ENCODE measurements around the gene DENND6B.
A peak's percentile ranks its signal among the peaks of the same experiment; 100 is the strongest.

DENND6B gene

GRCh38 chr22:50308986-50309600 lies 17.7 kb downstream of the DENND6B start:
- ChIA-PET POLR2A (interaction anchor here (1.4 kb wide), 1 partner anchor 11 kb away, joined by 4 read pairs; no protein-coding TSS in a partner anchor), CTCF (interaction anchor here (1.0 to 1.4 kb wide), 6 partner anchors 11 to 57 kb away, joined by 3 to 8 read pairs (median 4); no protein-coding TSS in a partner anchor)
- no peak for DNase-seq (ENCODE audit: extremely low spot score)
- no peak for TF ChIP-seq CTCF (IDR thresholded peaks at IDR 0.05; ENCODE audit: control extremely low read depth, extremely low read depth, low read depth, missing control alignments)

GRCh38 chr22:50308597-50308935 lies 18.2 kb downstream of the DENND6B start:
- DNase-seq (ENCODE audit: extremely low spot score) = no peak
- TF ChIP-seq CTCF (IDR thresholded peaks at IDR 0.05; ENCODE audit: control extremely low read depth, extremely low read depth, low read depth, missing control alignments) = no peak
- CTCF ChIA-PET = interaction anchor here (1.1 to 1.4 kb wide), 3 partner anchors 12 to 57 kb away, joined by 3 to 8 read pairs (median 3); no protein-coding TSS in a partner anchor
- POLR2A ChIA-PET = interaction anchor here (1.4 kb wide), 1 partner anchor 11 kb away, joined by 4 read pairs; no protein-coding TSS in a partner anchor

GRCh38 chr22:50307890-50308596 lies 18.8 kb downstream of the DENND6B start:
- no peak for TF ChIP-seq CTCF (IDR thresholded peaks at IDR 0.05; ENCODE audit: control extremely low read depth, extremely low read depth, low read depth, missing control alignments)
- no peak for DNase-seq (ENCODE audit: extremely low spot score)
- CTCF ChIA-PET = interaction anchor here (1.1 to 6.4 kb wide), 4 partner anchors 12 to 217 kb away, joined by 3 to 66 read pairs (median 6); partner anchors contain the start of gene SCO2
- POLR2A ChIA-PET = interaction anchor here (0.6 to 1.4 kb wide), 2 partner anchors 10 to 108 kb away, joined by 4 read pairs; no protein-coding TSS in a partner anchor

- no peak for TF ChIP-seq CTCF (IDR thresholded peaks at IDR 0.05; ENCODE audit: control extremely low read depth, extremely low read depth, low read depth, missing control alignments)
- CTCF ChIA-PET = interaction anchor here (1.0 to 6.4 kb wide), 6 partner anchors 10 to 218 kb away, joined by 3 to 66 read pairs (median 4); partner anchors contain the start of genes DENND6B and SCO2
- peak; percentile 89 for DNase-seq (ENCODE audit: extremely low spot score)
- POLR2A ChIA-PET = interaction anchor here (0.6 kb wide), 1 partner anchor 107 kb away, joined by 4 read pairs; no protein-coding TSS in a partner anchor
Measured at GRCh38 chr22:50306753-50307749, 19.8 kb downstream of the DENND6B start, which contains the start of gene PLXNB2. Gene PLXNB2 (minus strand): TSS chr22:50307646. CDS start chr22:50290584, 17,062 bp downstream.

GRCh38 chr22:50305923-50306566 lies 20.8 kb downstream of the DENND6B start:
- CTCF ChIA-PET = interaction anchor here (1.1 to 6.4 kb wide), 7 partner anchors 9 to 55 kb away, joined by 3 to 66 read pairs (median 3); partner anchors contain the start of gene HDAC10
- peak; percentile 70 for DNase-seq (ENCODE audit: extremely low spot score)
- no peak for TF ChIP-seq CTCF (IDR thresholded peaks at IDR 0.05; ENCODE audit: control extremely low read depth, extremely low read depth, low read depth, missing control alignments)
- POLR2A ChIA-PET = no interaction called here

All from GM10248 (cell line).